ENCODE data around the gene NR6A1.

The NR6A1 gene

DNA sequence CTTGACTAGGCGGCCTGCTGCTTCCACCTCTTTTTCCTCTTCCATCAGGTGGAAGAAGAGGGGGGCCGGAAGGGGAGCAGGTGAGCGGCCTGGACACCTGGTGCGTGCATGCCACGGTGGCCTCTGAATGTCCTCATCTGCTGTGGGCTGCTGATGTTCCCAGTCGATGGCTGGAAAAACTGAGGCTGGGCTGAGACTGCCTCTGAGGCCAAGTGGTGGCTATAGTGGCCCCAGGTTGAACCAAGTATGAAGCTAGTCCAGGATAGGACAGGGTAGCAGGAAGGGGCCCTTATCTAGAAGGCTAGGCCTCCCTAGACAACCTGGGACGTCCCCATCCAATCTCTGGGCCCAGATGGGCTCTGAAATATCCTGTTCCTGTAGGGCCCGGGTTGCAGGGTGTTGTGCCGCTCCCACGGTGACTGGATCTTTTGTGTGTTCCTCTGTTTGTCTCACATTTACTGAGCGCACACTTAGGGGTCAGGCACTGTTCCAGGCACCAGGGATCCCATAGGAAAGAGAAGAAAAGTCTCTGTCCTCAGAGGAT, 263.2 kb downstream of the NR6A1 start:
- Histone ChIP-seq H3K27me3 (ENCODE audit: insufficient read depth, low read length) (peaks cover 50% of the 10 kb centered on the region), H3K4me1 (ENCODE audit: insufficient read depth, low read length) (peaks cover 10% of the 10 kb centered on the region), H3K36me3 (ENCODE audit: insufficient read depth, low read length) (no peaks in the 10 kb centered on the region), H3K4me3 (ENCODE audit: low read length) (no peak overlapping the region), H3K9me3 (ENCODE audit: low read length) (no peaks in the 10 kb centered on the region), H2AFZ (ENCODE audit: low read depth, low read length) (no peak overlapping the region)

DNA sequence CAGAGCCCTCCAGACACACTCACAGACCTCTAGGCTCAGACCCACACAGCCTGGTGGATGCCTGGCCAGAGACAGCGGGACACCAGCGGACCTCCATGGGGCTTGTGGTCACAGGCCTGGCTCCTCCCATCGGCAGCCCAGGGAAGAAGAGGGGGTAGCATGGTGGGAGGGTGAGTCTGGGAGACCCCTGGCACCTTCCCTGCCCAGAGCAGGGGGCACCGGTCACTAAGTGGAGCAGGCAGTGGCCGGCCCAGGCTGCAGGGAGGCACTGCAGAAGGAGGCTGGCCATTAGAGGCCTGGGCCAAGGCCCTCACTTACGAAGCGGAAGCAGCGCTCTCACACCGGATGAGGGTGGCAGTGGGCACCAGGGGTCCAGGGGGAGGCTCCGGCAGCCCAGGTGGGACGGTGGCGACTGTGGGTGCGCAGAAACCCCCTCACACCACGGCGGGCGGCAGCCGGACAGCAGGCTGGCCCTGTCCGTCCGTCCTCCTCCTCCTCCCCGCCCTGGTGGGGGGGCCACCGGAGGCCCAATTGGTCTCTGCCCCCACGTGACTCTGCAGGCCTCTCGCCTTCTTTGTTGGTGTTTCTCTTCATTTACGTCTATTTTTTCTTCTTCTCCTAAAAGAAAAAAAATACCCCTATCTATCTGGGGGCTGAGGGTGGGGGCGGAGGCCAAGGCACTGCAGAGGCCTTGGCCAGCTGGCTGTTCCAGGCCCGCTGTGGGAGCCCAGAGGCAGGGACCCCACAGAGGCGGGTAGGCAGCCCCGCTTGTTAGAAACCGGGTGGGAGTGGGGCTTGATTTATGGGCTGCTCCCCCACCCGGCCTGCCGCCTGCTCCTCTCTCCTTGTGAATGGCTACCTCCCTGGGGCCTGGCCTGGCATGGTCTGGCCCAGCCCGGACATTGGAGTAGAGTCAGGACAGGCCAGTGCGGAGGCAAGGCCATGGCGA, 263.9 kb downstream of the NR6A1 start, which contains the start of gene NR5A1:
NR5A1 (minus strand) TSS at position 469 of the 949 bp plus-strand sequence. CDS start 4,004 bp downstream, outside the sequence.
- Histone ChIP-seq H2AFZ (ENCODE audit: low read depth, low read length) (no peak within 1 kb of the TSS), H3K27me3 (ENCODE audit: insufficient read depth, low read length) (peaks cover 57% of the 10 kb centered on the region), H3K36me3 (ENCODE audit: insufficient read depth, low read length) (no peaks in the 10 kb centered on the region), H3K4me1 (ENCODE audit: insufficient read depth, low read length) (peaks cover 4% of the 10 kb centered on the region), H3K4me3 (ENCODE audit: low read length) (no peak within 1 kb of the TSS), H3K9me3 (ENCODE audit: low read length) (no peaks in the 10 kb centered on the region)

GRCh38 chr9:124506433-124506832, 264.7 kb downstream of the NR6A1 start:
- H3K4me1 ChIP-seq (ENCODE audit: insufficient read depth, low read length) = no peaks in the 10 kb centered on the region
- H3K27me3 ChIP-seq (ENCODE audit: insufficient read depth, low read length) = peaks cover 65% of the 10 kb centered on the region
- no peak overlapping the region for H3K4me3 ChIP-seq (ENCODE audit: low read length)
- no peaks in the 10 kb centered on the region for H3K9me3 ChIP-seq (ENCODE audit: low read length)
- H3K36me3 ChIP-seq (ENCODE audit: insufficient read depth, low read length) = no peaks in the 10 kb centered on the region
- H2AFZ ChIP-seq (ENCODE audit: low read depth, low read length) = no peak overlapping the region

GRCh38 chr9:124505901-124506346, 265.2 kb downstream of the NR6A1 start:
- Histone ChIP-seq H3K9me3 (ENCODE audit: low read length) (no peaks in the 10 kb centered on the region), H3K27me3 (ENCODE audit: insufficient read depth, low read length) (peaks cover 70% of the 10 kb centered on the region), H3K4me1 (ENCODE audit: insufficient read depth, low read length) (no peaks in the 10 kb centered on the region), H3K36me3 (ENCODE audit: insufficient read depth, low read length) (no peaks in the 10 kb centered on the region), H3K4me3 (ENCODE audit: low read length) (no peak overlapping the region), H2AFZ (ENCODE audit: low read depth, low read length) (no peak overlapping the region)

DNA sequence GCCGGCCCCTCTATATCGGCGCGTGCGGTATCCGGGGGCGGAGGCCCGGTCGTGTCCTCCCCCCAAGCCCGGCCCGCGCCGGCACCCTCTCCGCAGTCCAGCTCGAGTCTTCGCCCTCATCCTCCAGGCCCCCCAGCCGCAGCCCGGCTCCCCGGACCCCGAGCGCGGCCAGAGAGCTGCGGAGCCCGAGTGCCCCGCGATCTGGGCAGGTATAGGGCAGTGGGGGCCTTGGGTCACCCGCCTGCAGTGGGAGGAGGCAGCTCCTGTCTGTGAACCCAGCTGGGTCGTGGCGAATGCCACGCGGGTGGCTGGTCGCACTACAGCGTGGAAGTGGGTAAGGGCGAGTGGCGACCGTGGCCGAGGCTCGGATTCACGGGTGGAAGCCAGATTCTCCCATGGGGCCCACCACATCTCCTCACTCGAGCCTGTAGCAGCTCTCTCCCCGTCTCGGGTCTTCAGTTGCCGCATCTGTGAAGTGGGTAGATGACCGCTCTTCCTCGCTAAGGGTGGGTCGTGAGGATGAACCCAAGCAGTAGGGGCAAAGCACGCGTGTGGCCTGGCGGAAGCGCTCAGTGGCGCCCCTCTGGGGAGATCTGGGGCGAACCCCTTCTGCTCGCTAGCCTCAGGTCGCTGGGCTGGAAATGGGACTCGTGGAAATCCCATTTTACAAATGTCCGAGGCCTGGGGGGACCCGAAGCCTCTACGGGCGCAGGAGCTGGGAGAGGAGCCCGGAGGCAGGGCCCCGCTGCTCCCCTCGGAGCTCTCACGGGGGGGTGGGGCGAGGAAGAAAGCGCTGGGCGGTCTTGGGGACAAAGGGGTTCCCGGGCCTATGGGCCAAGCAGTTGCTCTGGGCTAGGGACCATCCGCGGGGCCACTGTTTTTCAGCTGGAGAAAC, 265.9 kb downstream of the NR6A1 start:
- H3K27me3 ChIP-seq (ENCODE audit: insufficient read depth, low read length) = peaks cover 75% of the 10 kb centered on the region
- no peaks in the 10 kb centered on the region for H3K36me3 ChIP-seq (ENCODE audit: insufficient read depth, low read length)
- no peak overlapping the region for H3K4me3 ChIP-seq (ENCODE audit: low read length)
- H3K9me3 ChIP-seq (ENCODE audit: low read length) = no peaks in the 10 kb centered on the region
- no peaks in the 10 kb centered on the region for H3K4me1 ChIP-seq (ENCODE audit: insufficient read depth, low read length)
- H2AFZ ChIP-seq (ENCODE audit: low read depth, low read length) = no peak overlapping the region

DNA sequence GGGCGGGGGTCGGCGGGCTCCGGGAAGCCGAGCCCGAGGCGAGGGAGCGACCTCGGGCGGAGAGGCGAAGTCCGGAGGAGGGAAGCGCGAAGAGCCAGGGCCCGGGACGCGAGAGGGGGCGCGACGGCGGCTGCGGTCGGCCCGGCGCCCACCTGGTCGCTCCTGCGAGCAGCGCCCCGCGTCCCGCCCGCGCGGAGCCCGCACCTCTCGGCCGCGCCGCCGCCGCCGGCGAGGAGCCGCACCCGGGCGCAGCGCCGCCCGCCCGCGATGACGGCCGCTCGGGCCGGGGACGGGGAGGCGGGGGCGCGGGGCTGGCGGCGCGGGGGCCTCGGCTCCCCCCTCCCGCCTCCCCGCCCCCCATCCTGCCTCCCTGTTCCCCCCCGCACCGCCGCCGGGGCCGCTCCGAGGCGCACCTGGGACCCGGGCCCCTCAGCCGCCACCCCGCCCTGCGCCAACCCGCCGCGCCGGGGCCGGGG, 266.5 kb downstream of the NR6A1 start:
- Histone ChIP-seq H2AFZ (ENCODE audit: low read depth, low read length) (no peak overlapping the region), H3K4me1 (ENCODE audit: insufficient read depth, low read length) (no peaks in the 10 kb centered on the region), H3K27me3 (ENCODE audit: insufficient read depth, low read length) (peaks cover 81% of the 10 kb centered on the region), H3K9me3 (ENCODE audit: low read length) (no peaks in the 10 kb centered on the region), H3K36me3 (ENCODE audit: insufficient read depth, low read length) (no peaks in the 10 kb centered on the region), H3K4me3 (ENCODE audit: low read length) (no peak overlapping the region)

GRCh38 chr9:124503713-124504529, 267.2 kb downstream of the NR6A1 start:
- Histone ChIP-seq H3K27me3 (ENCODE audit: insufficient read depth, low read length) (peaks cover 87% of the 10 kb centered on the region), H2AFZ (ENCODE audit: low read depth, low read length) (peak overlapping the region; percentile 58), H3K4me1 (ENCODE audit: insufficient read depth, low read length) (no peaks in the 10 kb centered on the region), H3K9me3 (ENCODE audit: low read length) (no peaks in the 10 kb centered on the region), H3K36me3 (ENCODE audit: insufficient read depth, low read length) (no peaks in the 10 kb centered on the region), H3K4me3 (ENCODE audit: low read length) (no peak overlapping the region)

- no peaks in the 10 kb centered on the region for H3K36me3 ChIP-seq (ENCODE audit: insufficient read depth, low read length)
- no peaks in the 10 kb centered on the region for H3K9me3 ChIP-seq (ENCODE audit: low read length)
- H3K4me3 ChIP-seq (ENCODE audit: low read length) = no peak overlapping the region
- peaks cover 93% of the 10 kb centered on the region for H3K27me3 ChIP-seq (ENCODE audit: insufficient read depth, low read length)
- H2AFZ ChIP-seq (ENCODE audit: low read depth, low read length) = peak overlapping the region; percentile 58
- no peaks in the 10 kb centered on the region for H3K4me1 ChIP-seq (ENCODE audit: insufficient read depth, low read length)
These were observed 268.1 kb downstream of the NR6A1 start for GRCh38 chr9:124502711-124503702.

DNA sequence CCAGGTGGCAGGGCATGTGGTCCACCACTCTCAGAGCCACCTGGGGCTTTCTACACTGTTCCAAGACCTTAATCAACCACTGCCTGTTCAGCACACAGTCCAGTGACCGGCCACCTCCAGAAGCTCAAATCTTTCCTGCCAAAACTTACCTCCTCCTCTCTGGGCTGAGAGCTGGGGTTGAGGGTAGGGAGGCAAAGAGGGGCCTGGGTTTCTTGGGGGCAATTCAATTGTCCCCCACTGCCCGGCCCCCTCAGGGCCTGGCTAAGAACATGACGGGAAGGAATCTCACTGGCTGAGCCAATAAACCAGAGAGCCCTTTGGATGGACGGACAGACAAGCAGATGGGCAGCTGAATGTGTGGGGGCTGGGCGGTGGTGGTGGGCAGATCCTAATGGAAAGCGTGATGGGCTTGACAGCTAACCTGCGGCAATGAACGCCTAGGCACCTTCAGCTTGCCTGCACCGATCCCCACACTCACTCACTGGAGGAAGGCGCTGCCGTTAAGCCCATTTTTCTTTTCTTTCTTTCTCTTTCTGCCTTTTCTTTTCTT, 269.3 kb downstream of the NR6A1 start:
- peaks cover 93% of the 10 kb centered on the region for H3K27me3 ChIP-seq (ENCODE audit: insufficient read depth, low read length)
- H3K36me3 ChIP-seq (ENCODE audit: insufficient read depth, low read length) = no peaks in the 10 kb centered on the region
- no peaks in the 10 kb centered on the region for H3K9me3 ChIP-seq (ENCODE audit: low read length)
- H3K4me1 ChIP-seq (ENCODE audit: insufficient read depth, low read length) = no peaks in the 10 kb centered on the region
- no peak overlapping the region for H2AFZ ChIP-seq (ENCODE audit: low read depth, low read length)
- H3K4me3 ChIP-seq (ENCODE audit: low read length) = no peak overlapping the region

DNA sequence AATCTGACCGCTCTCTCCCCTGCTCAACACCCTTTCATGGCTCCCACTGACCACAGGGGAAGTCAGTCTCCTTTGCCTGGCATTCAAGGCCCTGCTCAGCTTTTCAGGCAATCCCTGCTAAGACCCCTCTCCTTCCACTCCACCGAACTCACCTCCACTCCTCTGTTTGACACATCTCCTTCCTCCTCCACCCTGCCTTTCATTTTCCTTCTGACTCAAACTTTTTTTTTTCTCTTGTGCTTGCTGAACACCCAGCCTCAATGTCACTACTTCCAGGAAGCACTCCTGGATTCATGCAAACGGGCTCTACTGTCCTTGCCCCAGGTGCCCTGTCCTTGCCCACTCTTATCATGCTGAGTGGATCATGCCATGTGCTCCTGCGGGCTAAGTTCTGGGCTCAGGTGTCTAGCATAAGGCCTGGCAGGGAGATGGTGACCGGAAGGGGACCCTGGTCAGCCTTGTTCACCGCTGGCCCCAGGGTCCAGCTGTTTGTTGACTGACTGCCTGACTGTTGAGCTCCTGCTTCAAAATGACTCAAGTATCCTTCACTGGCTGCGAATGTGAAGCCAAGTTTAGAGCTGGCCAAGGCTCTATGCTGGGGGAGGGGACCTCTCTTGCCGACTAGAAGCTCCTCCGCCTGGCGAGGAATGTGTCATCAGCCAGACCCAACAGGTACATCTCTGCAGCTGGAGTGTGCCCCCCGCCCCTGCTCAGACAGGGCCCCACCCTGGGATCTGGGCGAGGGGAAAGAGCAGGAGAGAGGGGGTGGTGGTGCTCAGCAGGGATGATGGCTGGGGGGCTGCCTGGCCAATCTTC, 270.1 kb downstream of the NR6A1 start:
- Histone ChIP-seq H2AFZ (ENCODE audit: low read depth, low read length) (no peak overlapping the region), H3K4me3 (ENCODE audit: low read length) (no peak overlapping the region), H3K9me3 (ENCODE audit: low read length) (no peaks in the 10 kb centered on the region), H3K36me3 (ENCODE audit: insufficient read depth, low read length) (no peaks in the 10 kb centered on the region), H3K4me1 (ENCODE audit: insufficient read depth, low read length) (peaks cover 3% of the 10 kb centered on the region), H3K27me3 (ENCODE audit: insufficient read depth, low read length) (peaks cover 93% of the 10 kb centered on the region)
